ENCODE results near the gene UPK3A.
"Not testable (repeated sequence)": the region's sequence is repeated elsewhere in the genome, so short reads cannot be mapped to it uniquely, and the experiment has no call there.

UPK3A gene
- 0 to 0.04 reads per million in 2 donors for total RNA-seq

- DNase-seq = peak; percentile 26
These were observed at the start of gene UPK3A for GRCh38 chr22:45284705-45285262. Gene UPK3A (plus strand): TSS chr22:45284949. CDS start chr22:45285014, 65 bp downstream.

GRCh38 chr22:45235101-45235777, 49.5 kb upstream of the UPK3A start:
- no peak for DNase-seq

- no peak for DNase-seq
These were observed 48.9 kb upstream of the UPK3A start for GRCh38 chr22:45235851-45236342.

- DNase-seq = no peak
These were observed 47.4 kb upstream of the UPK3A start for GRCh38 chr22:45237065-45237990.

DNA sequence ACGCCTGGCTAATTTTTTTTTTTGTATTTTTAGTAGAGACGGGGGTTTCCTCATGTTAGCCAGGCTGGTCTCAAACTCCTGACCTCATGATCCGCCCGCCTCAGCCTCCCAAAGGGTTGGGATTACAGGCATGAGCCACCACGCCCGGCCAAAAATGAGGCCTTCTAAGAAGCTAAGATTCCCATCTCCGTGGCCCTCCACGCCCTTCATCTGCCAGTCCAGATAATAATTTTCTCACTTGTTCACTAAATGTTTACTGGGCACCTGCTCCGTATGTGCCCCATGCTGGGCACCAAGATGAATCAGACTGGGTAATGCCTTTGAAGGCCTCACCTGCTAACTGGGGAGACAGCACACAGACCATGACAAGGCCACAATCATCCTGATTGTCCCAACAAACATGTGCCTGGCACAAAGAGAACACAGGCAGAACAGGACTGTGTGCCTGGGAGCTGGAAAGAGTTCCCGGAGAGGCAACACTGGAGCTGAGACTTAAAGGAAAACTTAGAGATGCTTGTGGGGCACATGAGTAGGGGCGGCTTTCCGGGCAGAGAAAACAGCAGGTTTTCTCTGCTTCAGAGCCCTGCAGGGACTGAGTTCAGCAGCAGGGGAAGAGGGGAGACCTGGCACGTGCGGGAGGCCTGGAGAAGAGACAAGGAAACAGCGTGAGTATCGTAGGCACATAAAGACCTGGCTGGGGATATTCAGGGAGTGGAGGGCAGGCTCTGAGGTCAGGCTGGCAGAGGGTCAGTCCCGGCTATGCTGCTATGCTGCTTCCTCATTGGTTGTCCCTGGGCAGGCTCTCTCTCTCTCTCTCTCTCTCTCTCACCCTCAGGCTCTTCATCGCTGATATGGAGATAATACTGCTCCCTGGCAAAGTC, 46.4 kb upstream of the UPK3A start:
- no peak for DNase-seq

- DNase-seq = no peak
These were observed 45.6 kb upstream of the UPK3A start for GRCh38 chr22:45238957-45239680.

DNA sequence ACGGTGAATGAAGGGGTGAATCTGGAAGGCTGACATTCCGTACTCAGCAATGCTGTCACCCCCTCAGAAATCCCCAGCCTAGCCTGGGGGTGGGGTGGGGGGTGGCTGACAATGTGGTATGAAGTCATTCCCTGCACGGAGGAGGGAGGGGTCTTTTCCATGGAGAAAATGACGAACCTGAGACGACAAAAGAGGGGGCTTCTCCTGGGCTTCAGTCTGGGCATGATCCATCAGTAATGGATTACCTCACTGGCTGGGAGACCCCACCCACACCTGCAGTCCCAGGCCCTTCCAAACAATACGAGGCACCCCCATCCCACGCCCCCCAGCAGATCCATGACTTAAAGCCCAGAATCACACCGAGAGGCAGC, 45.1 kb upstream of the UPK3A start:
- no peak for DNase-seq

DNA sequence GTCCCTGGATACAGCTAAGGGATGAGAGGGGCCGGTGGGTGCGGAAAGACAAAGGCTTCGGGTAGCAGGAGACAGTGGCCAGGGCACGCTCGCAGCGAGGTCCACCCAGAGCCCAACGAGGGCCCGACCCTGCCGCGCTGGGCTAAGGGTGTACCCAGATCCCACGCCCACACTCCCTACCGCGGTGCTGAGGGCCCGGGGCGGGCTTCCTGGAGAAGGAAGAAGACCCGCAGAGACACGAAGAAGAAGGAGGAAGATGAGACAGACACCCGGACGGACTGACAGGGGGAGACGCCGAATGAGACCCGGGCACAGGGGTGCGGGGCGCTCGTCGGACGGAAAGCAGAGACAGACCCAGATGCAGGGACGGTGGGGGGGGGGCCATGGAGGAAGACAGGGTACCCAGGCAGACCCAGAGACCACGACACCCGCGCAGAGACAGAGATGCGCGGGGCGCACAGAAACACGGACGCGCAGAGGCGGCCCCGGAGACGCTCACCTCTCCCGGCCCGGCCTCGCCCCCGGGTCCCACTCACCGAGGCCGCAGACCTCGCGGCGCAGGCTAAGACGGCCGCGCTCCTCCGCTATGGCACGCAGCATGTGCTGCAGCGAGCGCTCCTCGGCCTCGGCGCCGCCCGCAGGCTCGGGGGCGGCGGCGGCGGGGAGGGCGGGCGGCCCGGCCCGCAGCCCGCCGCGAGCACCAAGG, 44.5 kb upstream of the UPK3A start:
- no peak for DNase-seq

- peak; percentile 77 for DNase-seq
These were observed 43.7 kb upstream of the UPK3A start, which contains the start of gene KIAA0930 for GRCh38 chr22:45240810-45241631. Gene KIAA0930 (minus strand): TSS chr22:45240894. CDS start chr22:45240703, 191 bp downstream.

GRCh38 chr22:45242778-45243191, 42.0 kb upstream of the UPK3A start:
- DNase-seq = no peak

GRCh38 chr22:45244916-45245315, 39.8 kb upstream of the UPK3A start:
- DNase-seq = no peak

GRCh38 chr22:45246060-45246985, 38.4 kb upstream of the UPK3A start:
- DNase-seq = no peak

- no peak for DNase-seq
These were observed 35.8 kb upstream of the UPK3A start for GRCh38 chr22:45248832-45249561.

GRCh38 chr22:45251825-45252224, 32.9 kb upstream of the UPK3A start:
- no peak for DNase-seq

DNA sequence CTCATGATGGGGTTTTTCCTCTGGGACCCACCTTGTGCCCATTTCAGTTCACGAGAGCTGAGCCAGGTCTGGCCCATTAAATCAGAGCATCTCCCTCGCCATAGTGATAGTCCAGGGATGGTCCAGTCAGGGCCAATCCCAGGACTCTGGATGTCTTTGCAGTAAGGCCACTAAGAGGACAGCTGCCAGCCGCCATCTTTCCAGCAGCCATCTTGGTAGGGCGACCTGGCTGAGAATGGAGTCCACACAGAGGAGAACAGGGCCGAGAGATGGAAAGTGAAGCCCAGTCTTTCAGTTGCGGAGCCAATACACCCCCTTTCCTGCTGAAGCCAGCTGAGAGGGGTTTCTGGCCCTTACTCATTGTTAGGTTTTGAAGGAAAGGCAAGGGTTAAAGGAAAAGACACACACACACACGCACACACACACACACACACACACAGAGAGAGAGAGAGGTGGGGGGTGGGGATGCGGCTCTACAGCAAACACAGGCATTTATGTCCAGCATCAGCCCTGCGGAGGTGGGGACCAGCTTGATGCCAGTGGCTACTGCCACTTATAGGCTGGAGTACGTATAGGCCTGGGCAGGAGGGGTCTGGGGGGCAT, 31.6 kb upstream of the UPK3A start:
- no peak for DNase-seq

DNA sequence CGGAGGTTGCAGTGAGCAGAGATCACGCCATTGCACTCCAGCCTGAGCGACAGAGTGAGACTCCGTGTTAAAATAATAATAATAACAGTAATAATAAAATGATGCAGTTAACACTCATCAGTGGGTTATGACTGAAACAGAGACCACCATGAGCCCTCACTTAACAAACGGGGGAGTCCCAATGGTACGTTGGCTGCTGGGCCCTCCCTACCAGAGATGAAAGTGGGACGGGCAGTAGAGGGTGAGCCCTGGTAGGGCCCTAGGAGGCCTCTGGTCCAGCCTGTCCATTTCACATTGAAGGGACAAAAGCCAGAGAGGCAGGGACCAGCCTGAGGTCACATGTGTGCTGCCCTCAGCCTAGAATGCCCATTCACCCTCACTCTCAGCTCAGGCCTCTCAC, 30.4 kb upstream of the UPK3A start:
- no peak for DNase-seq

DNA sequence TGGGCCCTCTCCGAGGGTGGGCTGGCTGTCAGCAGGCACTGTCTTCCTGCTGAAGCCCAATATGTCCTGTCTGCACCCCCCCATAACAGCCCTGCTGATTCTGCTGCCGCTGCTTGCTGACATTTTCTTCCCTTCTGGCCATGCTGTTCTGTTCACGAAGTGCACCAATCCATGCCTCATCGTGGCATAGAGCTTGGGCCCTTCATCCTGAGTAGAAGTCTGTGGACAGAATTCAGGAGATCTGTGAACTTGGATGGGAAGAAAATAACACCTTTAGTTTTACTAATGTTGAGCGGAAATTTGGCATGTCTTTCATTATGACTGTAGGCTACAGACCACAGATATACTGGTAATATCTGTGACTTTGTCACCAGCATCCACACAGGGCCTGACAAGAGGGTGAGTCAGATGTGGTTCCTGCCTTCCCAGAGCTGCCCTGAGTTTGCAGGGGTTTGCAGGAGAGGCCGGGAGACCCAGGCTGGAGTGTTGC, 29.9 kb upstream of the UPK3A start:
- no peak for DNase-seq

DNA sequence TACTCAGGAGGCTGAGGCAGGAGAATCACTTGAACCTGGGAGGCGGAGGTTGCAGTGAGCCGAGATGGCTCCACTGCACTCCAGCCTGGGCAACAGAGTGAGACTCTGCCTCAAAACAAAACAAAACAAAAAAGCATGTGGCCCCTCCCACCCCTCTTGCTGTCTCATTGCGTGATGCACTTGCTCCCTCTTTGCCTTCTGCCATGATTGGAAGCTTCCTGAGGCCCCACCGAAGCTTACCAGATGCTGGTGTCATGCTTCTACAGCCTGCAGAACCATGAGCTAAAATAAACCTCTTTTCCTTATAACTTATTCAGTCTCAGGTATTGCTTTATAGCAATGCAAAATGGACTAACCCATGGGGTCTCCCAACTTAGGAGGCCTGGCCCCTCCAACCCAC, 26.8 kb upstream of the UPK3A start:
- not testable (repeated sequence) for DNase-seq

Data from activated gamma-delta T cell (primary cell).